HepG2 (cell line): ENCODE results near the gene CHST1. TPM values are rescaled to one million over a fixed set of nuclear protein-coding genes. Genes with fewer than 3 reads are reported as not detected.

ENCODE experiments used
- ATAC-seq: fragments of 200-7000 bp; cut with Tn5 transposase; 3 replicates; pipeline ENCODE4 v1.9.1; 2020; ENCODE audit warnings: mild to moderate bottlenecking, moderate library complexity
- BruUV-seq: library from RNA; stranded (reverse); fragments of 400-500 nt; replicated peaks from 2 replicates; lab custom pipeline; 2021; lab: Mats Ljungman, UMichigan
- CTCF ChIA-PET: fragments of 300-600 bp; formaldehyde crosslinking; extraction: SDS; loops from one replicate; lab custom pipeline; 2021; ENCODE audit warnings: low total read pairs, inconsistent platforms, low intra/inter-chr PET ratio; lab: Yijun Ruan, JAX
- POLR2A ChIA-PET: fragments of 350-600 bp; sonication (Branson Sonifier 250); formaldehyde crosslinking; loops from one replicate; lab custom pipeline; 2020; ENCODE audit warnings: antibody characterized with exemption, inconsistent platforms; lab: Yijun Ruan, JAX
- DNase-seq: peaks from one replicate; pipeline ENCODE4 v3.0.0-alpha.2; 2015; ENCODE audit warnings: low spot score
- FAIRE-seq: peaks from 3 replicates; lab custom pipeline; 2011; peaks lifted over from hg19 to GRCh38; lab: Jason Lieb, UNC
- H2AFZ ChIP-seq: one replicate; pipeline ENCODE4 v1.6.1; 2011; ENCODE audit warnings: low read length, inconsistent platforms
- H3K27ac ChIP-seq: fragments of 300-600 bp; 3 replicates; pipeline ENCODE4 v1.8.0; 2011; ENCODE audit warnings: mixed run types, mild to moderate bottlenecking, mixed read lengths, low read length, inconsistent platforms; ENCODE audit not compliant: insufficient read depth; ENCODE audit errors: extremely low read length
- H3K27me3 ChIP-seq, 2 experiments: fragments of 200-600 bp in 1 of 2; 2 replicates in 1 of 2; 3 replicates in 1 of 2; pipeline versions ENCODE4 v1.6.0 to v1.8.0; 2011; ENCODE audit warnings: low read length in 2 of 2, mild to moderate bottlenecking in 2 of 2, moderate library complexity in 2 of 2, inconsistent platforms in 1 of 2; ENCODE audit not compliant: insufficient read depth in 2 of 2, control insufficient read depth in 1 of 2
- H3K36me3 ChIP-seq, 2 experiments: fragments of 200-600 bp in 1 of 2; replicated peaks in 1 of 2; 2 replicates in 1 of 2; 3 replicates in 1 of 2; pipeline versions ENCODE4 v1.5.1 to v1.8.0; 2011; ENCODE audit warnings: low read length in 2 of 2, inconsistent platforms in 1 of 2; ENCODE audit not compliant: insufficient read depth in 2 of 2, control insufficient read depth in 1 of 2
- H3K4me1 ChIP-seq: 2 replicates; pipeline ENCODE4 v1.5.1; 2012; ENCODE audit warnings: low read length, inconsistent platforms; ENCODE audit not compliant: insufficient read depth
- H3K4me2 ChIP-seq: 2 replicates; pipeline ENCODE4 v1.6.0; 2011; ENCODE audit warnings: low read depth, low read length, inconsistent platforms
- H3K4me3 ChIP-seq, 3 experiments: fragments of 200-600 bp in 1 of 3; sonication (generic), shearing (Covaris generic) in 1 of 3; replicated peaks in 1 of 3; 2 replicates each; pipeline ENCODE4 v1.5.1; 2011 to 2016; ENCODE audit warnings: low read length in 3 of 3, inconsistent platforms in 2 of 3, low read depth in 2 of 3, mild to moderate bottlenecking in 2 of 3, control low read depth in 1 of 3, mixed read lengths in 1 of 3; ENCODE audit not compliant: insufficient read depth in 1 of 3
- H3K79me2 ChIP-seq: one replicate; pipeline ENCODE4 v1.6.1; 2011; ENCODE audit warnings: low read length, inconsistent platforms; ENCODE audit not compliant: insufficient read depth
- H3K9ac ChIP-seq: 2 replicates; pipeline ENCODE4 v1.6.0; 2011; ENCODE audit warnings: mild to moderate bottlenecking, low read depth, low read length, inconsistent platforms; ENCODE audit not compliant: insufficient read depth
- H3K9me3 ChIP-seq: 2 replicates; pipeline ENCODE4 v1.5.1; 2012; ENCODE audit warnings: mild to moderate bottlenecking, low read length
- H4K20me1 ChIP-seq: 2 replicates; pipeline ENCODE4 v1.6.0; 2011; ENCODE audit warnings: inconsistent platforms, mild to moderate bottlenecking, low read length, moderate library complexity; ENCODE audit not compliant: insufficient read depth
- ATF7-NPFF ChIP-seq: sonication (generic); formaldehyde crosslinking; IDR thresholded peaks from 2 replicates; pipeline ENCODE4 v1.8.1; 2023; ENCODE audit warnings: mild to moderate bottlenecking, low read depth, missing genetic modification reagents, moderate library complexity
- CHD2 ChIP-seq: IDR thresholded peaks from 2 replicates; pipeline ENCODE4 v1.6.1; 2011; ENCODE audit warnings: low read depth, low read length, improper control_type of control experiment
- FIP1L1 ChIP-seq: fragments of 200-400 bp; formaldehyde crosslinking; IDR thresholded peaks from 2 replicates; pipeline ENCODE4 v1.6.1; 2018; ENCODE audit warnings: low read depth, mild to moderate bottlenecking, low read length, moderate library complexity, borderline replicate concordance; ENCODE audit not compliant: insufficient read depth
- KIAA2018 ChIP-seq: sonication (generic); formaldehyde crosslinking; IDR thresholded peaks from 2 replicates; pipeline ENCODE4 v1.5.0; 2020; ENCODE audit warnings: mild to moderate bottlenecking, missing genetic modification reagents, borderline replicate concordance
- KLF11 ChIP-seq: IDR thresholded peaks from 2 replicates; pipeline ENCODE4 v1.6.1; 2016; ENCODE audit warnings: missing compliant biosample characterization
- RFXANK ChIP-seq: IDR thresholded peaks from 2 replicates; pipeline ENCODE4 v1.6.1; 2016
- ZNF10 ChIP-seq: sonication (generic); formaldehyde crosslinking; IDR thresholded peaks from 2 replicates; pipeline ENCODE4 v1.4.0; 2020; ENCODE audit warnings: mild to moderate bottlenecking, low read depth, missing genetic modification reagents, borderline replicate concordance
- ZNF143 ChIP-seq: sonication (generic); formaldehyde crosslinking; IDR thresholded peaks from 2 replicates; pipeline ENCODE4 v1.4.0; 2020; ENCODE audit warnings: missing genetic modification reagents
- ZNF350 ChIP-seq: sonication (generic); formaldehyde crosslinking; IDR thresholded peaks from 2 replicates; pipeline ENCODE4 v1.4.0; 2020; ENCODE audit warnings: mild to moderate bottlenecking, low read depth, missing genetic modification reagents, borderline replicate concordance
- ZNF382 ChIP-seq: sonication (generic); formaldehyde crosslinking; IDR thresholded peaks from 2 replicates; pipeline ENCODE4 v1.5.0; 2020; ENCODE audit warnings: missing genetic modification reagents, mild to moderate bottlenecking, borderline replicate concordance
- WGBS: methylation state at CpG from one replicate; pipeline ENCODE4 v1.1.6; 2017; ENCODE audit warnings: low lambda C conversion rate; 5-methylcytosine and 5-hydroxymethylcytosine counted together
- in situ Hi-C: cut with HindIII; loops from 2 replicates; pipeline ENCODE4 v1.10.0; 2017; ENCODE audit warnings: low pct_unique_long_range_greater_than_20kb; ENCODE audit not compliant: extremely low pct_ligation_motif_present
- intact Hi-C: fragments of 100-400 bp; cut with micrococcal nuclease; formaldehyde crosslinking; loops from one replicate; pipeline ENCODE4 v1.10.0; 2022; ENCODE audit not compliant: unreplicated experiment
- polyA plus RNA-seq, 8 experiments: library from polyadenylated mRNA; depleted of rRNA in 3 of 8; stranded (reverse) in 7 of 8; unstranded in 1 of 8; fragments of >200 nt; fragmentation: Illumina TruSeq in 4 of 8; extraction: Trizol in 4 of 8; gene quantifications; 2 replicates each; pipeline versions ENCODE4 v1.2.1 to v1.2.3, GENCODE V29; 2011 to 2016; ENCODE audit warnings: low read depth in 4 of 8, missing spikeins in 1 of 8, mixed read lengths in 1 of 8; ENCODE audit not compliant: insufficient read depth in 1 of 8
- total RNA-seq, 5 experiments: library from RNA; depleted of rRNA; stranded (reverse); fragments of >200 nt; fragmentation: Illumina TruSeq; extraction: Trizol; gene quantifications; 2 replicates each; pipeline ENCODE4 v1.2.3, GENCODE V29; 2016; ENCODE audit warnings: low read depth in 1 of 5
- TF ChIP-seq, protein P1 (sequence below): sonication (generic); formaldehyde crosslinking; IDR thresholded peaks from 2 replicates; pipeline ENCODE4 v1.4.0; 2020; ENCODE audit warnings: mild to moderate bottlenecking, missing genetic modification reagents
- TF ChIP-seq, protein P2 (sequence below): sonication (generic); formaldehyde crosslinking; IDR thresholded peaks from 2 replicates; pipeline ENCODE4 v1.5.1; 2020; ENCODE audit warnings: missing genetic modification reagents, mild to moderate bottlenecking, borderline replicate concordance

The CHST1 gene
- total and polyA plus RNA-seq, 2 of the 13 experiments (the other 11 are each of a cell fraction or from before 2014, with no cell fraction given), result not detected

DNA sequence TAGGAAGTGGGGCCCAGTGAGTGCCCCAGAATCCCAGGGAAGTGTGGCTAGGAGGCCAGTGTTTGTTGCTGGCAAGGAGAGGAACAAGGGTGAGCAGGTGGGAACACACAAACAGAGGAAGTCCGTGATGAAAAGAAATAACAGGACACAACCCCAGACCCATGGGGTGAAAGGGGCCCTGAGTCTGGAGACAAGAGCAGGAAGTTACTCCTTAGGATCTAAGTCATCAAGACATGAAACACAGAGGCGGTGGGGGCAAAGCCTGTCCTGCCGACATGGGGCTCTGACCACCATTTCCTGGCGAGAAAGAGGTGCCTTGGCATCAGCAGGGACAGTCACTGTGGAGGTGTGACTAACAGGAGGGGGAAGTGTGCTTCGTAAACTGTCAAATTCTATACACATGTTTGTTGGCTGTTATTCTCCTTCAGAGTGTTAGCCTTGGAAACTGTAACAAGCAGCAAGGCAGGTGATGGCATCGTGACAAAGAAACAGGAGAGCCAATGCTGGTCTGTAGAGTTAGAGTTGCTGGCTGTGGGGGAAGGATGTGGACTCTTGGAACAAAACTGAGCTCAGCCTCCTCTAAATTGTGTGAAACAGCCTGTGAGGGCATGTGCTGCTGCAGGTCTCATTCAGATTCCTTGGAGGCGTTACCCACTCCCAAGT, 21.7 kb downstream of the CHST1 start:
- Histone ChIP-seq H3K4me3 (no peak overlapping the region), H4K20me1 (no peaks in the 10 kb centered on the region), H3K36me3 (no peaks in the 10 kb centered on the region), H3K9me3 (no peaks in the 10 kb centered on the region), H3K4me2 (no peak overlapping the region), H3K27ac (no peak overlapping the region), H3K4me1 (no peaks in the 10 kb centered on the region), H2AFZ (no peak overlapping the region), H3K9ac (no peak overlapping the region), H3K79me2 (no peaks in the 10 kb centered on the region), H3K27me3 (peaks cover 2 to 4% of the 10 kb centered on the region in 2 experiments; a peak in 3 of 5 replicates)
- DNase-seq (no peak), FAIRE-seq (no peak), ATAC-seq (no peak)
- ChIA-PET CTCF (no interaction called here), POLR2A (no interaction called here)
- 2% methylated on average over 7 of the region's 7 CpGs for WGBS
- intact Hi-C loops (no loop called here), in situ Hi-C loops (no loop called here)
- BruUV-seq, result no TSS peak
- TF ChIP-seq KLF11 (CRISPR knock-in tag) (no peak), ZNF382 (CRISPR knock-in tag) (no peak), ATF7-NPFF (CRISPR knock-in tag) (no peak), KIAA2018 (CRISPR knock-in tag) (no peak), FIP1L1 (no peak), ZNF350 (no peak), CHD2 (no peak), ZNF143 (no peak), RFXANK (no peak), ZNF10 (no peak)
- TF ChIP-seq, protein P1, sequence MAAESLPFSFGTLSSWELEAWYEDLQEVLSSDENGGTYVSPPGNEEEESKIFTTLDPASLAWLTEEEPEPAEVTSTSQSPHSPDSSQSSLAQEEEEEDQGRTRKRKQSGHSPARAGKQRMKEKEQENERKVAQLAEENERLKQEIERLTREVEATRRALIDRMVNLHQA (CRISPR knock-in tag), result no peak
- TF ChIP-seq, protein P2, sequence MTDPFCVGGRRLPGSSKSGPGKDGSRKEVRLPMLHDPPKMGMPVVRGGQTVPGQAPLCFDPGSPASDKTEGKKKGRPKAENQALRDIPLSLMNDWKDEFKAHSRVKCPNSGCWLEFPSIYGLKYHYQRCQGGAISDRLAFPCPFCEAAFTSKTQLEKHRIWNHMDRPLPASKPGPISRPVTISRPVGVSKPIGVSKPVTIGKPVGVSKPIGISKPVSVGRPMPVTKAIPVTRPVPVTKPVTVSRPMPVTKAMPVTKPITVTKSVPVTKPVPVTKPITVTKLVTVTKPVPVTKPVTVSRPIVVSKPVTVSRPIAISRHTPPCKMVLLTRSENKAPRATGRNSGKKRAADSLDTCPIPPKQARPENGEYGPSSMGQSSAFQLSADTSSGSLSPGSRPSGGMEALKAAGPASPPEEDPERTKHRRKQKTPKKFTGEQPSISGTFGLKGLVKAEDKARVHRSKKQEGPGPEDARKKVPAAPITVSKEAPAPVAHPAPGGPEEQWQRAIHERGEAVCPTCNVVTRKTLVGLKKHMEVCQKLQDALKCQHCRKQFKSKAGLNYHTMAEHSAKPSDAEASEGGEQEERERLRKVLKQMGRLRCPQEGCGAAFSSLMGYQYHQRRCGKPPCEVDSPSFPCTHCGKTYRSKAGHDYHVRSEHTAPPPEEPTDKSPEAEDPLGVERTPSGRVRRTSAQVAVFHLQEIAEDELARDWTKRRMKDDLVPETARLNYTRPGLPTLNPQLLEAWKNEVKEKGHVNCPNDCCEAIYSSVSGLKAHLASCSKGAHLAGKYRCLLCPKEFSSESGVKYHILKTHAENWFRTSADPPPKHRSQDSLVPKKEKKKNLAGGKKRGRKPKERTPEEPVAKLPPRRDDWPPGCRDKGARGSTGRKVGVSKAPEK (CRISPR knock-in tag), result no peak
